ENCODE measurements around the gene FBXL13. TPM values are rescaled to one million over a fixed set of nuclear protein-coding genes. Genes with fewer than 3 reads are reported as not detected.

The FBXL13 gene
- total and polyA plus RNA-seq, 11 donors: 0.16 to 1.2 (median 0.41) TPM; not detected in 1

- no peak for ATAC-seq
- H3K27me3 ChIP-seq: no peaks in the 10 kb centered on the region
Measured at GRCh38 chr7:102836977-102837376, 237.6 kb downstream of the FBXL13 start.

GRCh38 chr7:102836191-102836919 lies 238.2 kb downstream of the FBXL13 start:
- no peaks in the 10 kb centered on the region for H3K27me3 ChIP-seq
- DNase-seq (no peak), ATAC-seq (peak in 3 of 4 donors; percentile 45 to 81 (median 52))
- H3K36me3 ChIP-seq: no peaks in the 10 kb centered on the region
- H3K9me3 ChIP-seq: no peaks in the 10 kb centered on the region
- H3K4me3 ChIP-seq: no peak overlapping the region
- peaks cover 0 to 14% (median 0%) of the 10 kb centered on the region in 12 donors for H3K4me1 ChIP-seq
- intact Hi-C loops (cut with DNase I): no loop called here
- no peak for TF ChIP-seq POLR2A (IDR thresholded peaks at IDR 0.05)
- TF ChIP-seq CTCF (IDR thresholded peaks at IDR 0.05): no peak
- 62 to 78% (median 66%) methylated on average over 6 of the region's 6 CpGs for WGBS, 4 donors
- H3K27ac ChIP-seq: peak overlapping the region in 1 of 12 donors; percentile 19

More at GRCh38 chr7:102836977-102837376, 237.6 kb downstream of the FBXL13 start:
- DNase-seq: no peak
- peaks cover 0 to 14% (median 0%) of the 10 kb centered on the region in 12 donors for H3K4me1 ChIP-seq
- H3K4me3 ChIP-seq: no peak overlapping the region
- TF ChIP-seq CTCF (IDR thresholded peaks at IDR 0.05) (no peak), POLR2A (IDR thresholded peaks at IDR 0.05) (no peak)
- H3K27ac ChIP-seq: no peak overlapping the region
- WGBS, 4 donors: 84 to 100% (median 90%) methylated on average over 1 of the region's 1 CpG
- no peaks in the 10 kb centered on the region for H3K36me3 ChIP-seq
- H3K9me3 ChIP-seq: no peaks in the 10 kb centered on the region
- intact Hi-C loops (cut with DNase I): no loop called here

GRCh38 chr7:102834999-102835398 lies 239.6 kb downstream of the FBXL13 start:
- peak in 1 of 4 donors; percentile 28 for ATAC-seq
- Histone ChIP-seq H3K27ac (no peak overlapping the region), H3K4me1 (peaks cover 0 to 14% (median 0%) of the 10 kb centered on the region in 12 donors), H3K4me3 (no peak overlapping the region), H3K27me3 (no peaks in the 10 kb centered on the region), H3K36me3 (peaks cover 0 to 1% (median 0%) of the 10 kb centered on the region in 9 donors), H3K9me3 (no peaks in the 10 kb centered on the region)
- TF ChIP-seq POLR2A (IDR thresholded peaks at IDR 0.05): no peak
- TF ChIP-seq CTCF (IDR thresholded peaks at IDR 0.05): no peak
- DNase-seq: no peak
- WGBS, 4 donors: 57 to 83% (median 59%) methylated on average over 1 of the region's 1 CpG
- intact Hi-C loops (cut with DNase I): no loop called here

- ATAC-seq: no peak
- no peak for DNase-seq
- Histone ChIP-seq H3K4me3 (no peak overlapping the region), H3K9me3 (no peaks in the 10 kb centered on the region), H3K27me3 (no peaks in the 10 kb centered on the region), H3K36me3 (peaks cover 0 to 5% (median under 1%) of the 10 kb centered on the region in 9 donors), H3K4me1 (peaks cover 0 to 15% (median 0%) of the 10 kb centered on the region in 12 donors), H3K27ac (no peak overlapping the region)
- 87 to 98% (median 94%) methylated on average over 1 of the region's 1 CpG for WGBS, 4 donors
- TF ChIP-seq CTCF (IDR thresholded peaks at IDR 0.05) (no peak), POLR2A (IDR thresholded peaks at IDR 0.05) (no peak)
- intact Hi-C loops (cut with DNase I): no loop called here
Measured at GRCh38 chr7:102834466-102834865, 240.1 kb downstream of the FBXL13 start.
